BLaER1 (cell line): ENCODE measurements around the gene ATRNL1.

Experiments used
- H3K27ac ChIP-seq: shearing (Covaris generic); formaldehyde crosslinking; 2 replicates; pipeline ENCODE4 v1.8.1; 2022
- H3K27me3 ChIP-seq: shearing (Covaris generic); formaldehyde crosslinking; 2 replicates; pipeline ENCODE4 v1.8.1; 2022
- H3K36me3 ChIP-seq: shearing (Covaris generic); formaldehyde crosslinking; 2 replicates; pipeline ENCODE4 v1.8.1; 2022
- H3K4me1 ChIP-seq: shearing (Covaris generic); formaldehyde crosslinking; 2 replicates; pipeline ENCODE4 v1.8.1; 2022
- H3K4me2 ChIP-seq: shearing (Covaris generic); formaldehyde crosslinking; 2 replicates; pipeline ENCODE4 v1.8.1; 2022
- H3K4me3 ChIP-seq: shearing (Covaris generic); formaldehyde crosslinking; 2 replicates; pipeline ENCODE4 v1.8.1; 2022
- H3K9ac ChIP-seq: shearing (Covaris generic); formaldehyde crosslinking; 2 replicates; pipeline ENCODE4 v1.8.1; 2022
- H3K9me3 ChIP-seq: shearing (Covaris generic); formaldehyde crosslinking; 2 replicates; pipeline ENCODE4 v1.8.1; 2022
- H4K20me1 ChIP-seq: shearing (Covaris generic); formaldehyde crosslinking; 2 replicates; pipeline ENCODE4 v1.8.1; 2022
- Cebpa-rat ChIP-seq: shearing (Covaris generic); IDR thresholded peaks from 2 replicates; pipeline ENCODE4 v1.8.1; 2022

The ATRNL1 gene

DNA sequence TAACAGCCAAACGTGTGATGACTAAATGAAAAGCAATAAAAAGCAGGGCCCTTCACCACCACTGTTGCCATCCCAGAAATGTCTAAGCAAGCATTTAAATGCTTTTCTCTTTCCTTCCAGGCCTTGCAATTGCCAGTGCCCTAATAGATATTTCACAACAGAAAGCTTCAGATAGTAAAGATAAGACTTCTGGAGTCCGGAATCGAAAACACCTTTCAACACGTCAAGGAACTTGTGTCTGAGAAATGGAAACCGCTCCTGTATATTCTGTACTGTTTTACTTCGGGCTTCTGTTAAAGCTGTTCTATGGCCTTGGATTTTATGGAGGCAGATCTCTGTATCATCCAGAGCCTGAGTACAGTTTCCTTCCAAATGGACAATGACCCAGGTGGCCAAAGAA is 851.4 kb downstream of the ATRNL1 start:
- Histone ChIP-seq H3K9ac (no peak overlapping the region), H3K4me3 (no peak overlapping the region), H3K27ac (no peak overlapping the region), H4K20me1 (no peaks in the 10 kb centered on the region), H3K9me3 (peaks cover 31% of the 10 kb centered on the region), H3K27me3 (no peaks in the 10 kb centered on the region), H3K4me1 (peaks cover 11% of the 10 kb centered on the region), H3K36me3 (no peaks in the 10 kb centered on the region), H3K4me2 (no peak overlapping the region)
- TF ChIP-seq Cebpa-rat: no peak

DNA sequence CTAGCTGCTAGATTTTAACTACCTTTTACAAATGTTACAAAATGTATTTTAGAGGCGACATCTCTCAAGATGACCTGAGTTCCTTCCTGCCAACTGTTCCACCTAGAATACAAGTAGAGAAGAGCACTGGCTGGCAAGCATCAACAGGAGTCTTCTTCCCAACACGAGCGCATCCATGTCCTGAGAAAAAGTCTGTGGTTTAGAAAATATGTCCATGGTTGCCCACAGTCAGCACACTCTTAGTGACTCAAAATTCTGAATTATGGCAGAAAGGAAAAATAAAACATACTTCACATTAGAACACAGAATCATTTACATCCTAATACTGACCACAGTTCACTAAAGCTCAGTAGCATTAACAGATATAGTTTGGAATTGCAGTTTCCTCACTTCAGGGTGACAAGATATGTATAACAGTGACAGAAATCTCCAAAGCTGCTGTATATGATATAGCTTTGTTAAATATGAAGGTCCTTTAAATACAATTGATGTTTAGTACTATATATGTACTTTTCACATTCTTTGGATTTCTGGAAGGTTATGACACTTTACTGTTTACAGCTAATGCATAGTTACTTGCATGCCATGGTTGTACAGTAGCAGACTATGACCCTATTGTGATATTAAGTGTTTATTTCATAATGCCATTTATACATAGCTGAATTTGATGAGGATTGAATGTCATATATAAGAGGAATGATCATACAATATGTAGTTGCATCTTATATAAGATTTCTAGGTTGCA is 852.7 kb downstream of the ATRNL1 start:
- no peak for TF ChIP-seq Cebpa-rat
- Histone ChIP-seq H3K4me2 (no peak overlapping the region), H3K4me3 (no peak overlapping the region), H4K20me1 (no peaks in the 10 kb centered on the region), H3K27me3 (no peaks in the 10 kb centered on the region), H3K9me3 (peaks cover 17% of the 10 kb centered on the region), H3K36me3 (no peaks in the 10 kb centered on the region), H3K9ac (no peak overlapping the region), H3K4me1 (0 out of 2 replicates have a peak, but pooled peaks cover 6% of the 10 kb centered on the region), H3K27ac (no peak overlapping the region)

DNA sequence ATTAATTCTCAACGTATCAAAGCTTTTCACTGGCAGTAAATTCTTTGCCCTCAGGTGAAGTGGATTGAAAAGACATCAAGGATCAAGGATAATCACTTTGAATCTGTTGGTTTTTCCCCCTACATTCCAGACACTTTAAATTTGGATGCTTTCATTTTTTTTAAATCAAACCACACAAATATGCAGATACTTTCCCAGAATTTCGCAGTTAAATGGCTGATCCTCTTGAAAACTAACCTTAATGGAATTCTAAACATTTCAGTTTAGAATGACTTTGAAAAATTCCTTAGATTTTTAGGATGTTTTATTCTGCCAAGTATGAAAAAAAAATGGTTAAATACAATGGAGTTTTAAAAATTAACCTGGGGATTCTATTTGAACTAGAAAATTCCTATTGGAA is 853.9 kb downstream of the ATRNL1 start:
- Histone ChIP-seq H3K27ac (no peak overlapping the region), H3K4me2 (no peak overlapping the region), H3K4me3 (no peak overlapping the region), H3K9ac (no peak overlapping the region), H3K36me3 (no peaks in the 10 kb centered on the region), H3K27me3 (no peaks in the 10 kb centered on the region), H3K4me1 (0 out of 2 replicates have a peak, but pooled peaks cover 6% of the 10 kb centered on the region), H3K9me3 (peaks cover 9% of the 10 kb centered on the region), H4K20me1 (no peaks in the 10 kb centered on the region)
- TF ChIP-seq Cebpa-rat: no peak

- Histone ChIP-seq H3K27ac (no peak overlapping the region), H3K4me2 (no peak overlapping the region)
These were observed 855.3 kb downstream of the ATRNL1 start for GRCh38 chr10:115948465-115948864.

DNA sequence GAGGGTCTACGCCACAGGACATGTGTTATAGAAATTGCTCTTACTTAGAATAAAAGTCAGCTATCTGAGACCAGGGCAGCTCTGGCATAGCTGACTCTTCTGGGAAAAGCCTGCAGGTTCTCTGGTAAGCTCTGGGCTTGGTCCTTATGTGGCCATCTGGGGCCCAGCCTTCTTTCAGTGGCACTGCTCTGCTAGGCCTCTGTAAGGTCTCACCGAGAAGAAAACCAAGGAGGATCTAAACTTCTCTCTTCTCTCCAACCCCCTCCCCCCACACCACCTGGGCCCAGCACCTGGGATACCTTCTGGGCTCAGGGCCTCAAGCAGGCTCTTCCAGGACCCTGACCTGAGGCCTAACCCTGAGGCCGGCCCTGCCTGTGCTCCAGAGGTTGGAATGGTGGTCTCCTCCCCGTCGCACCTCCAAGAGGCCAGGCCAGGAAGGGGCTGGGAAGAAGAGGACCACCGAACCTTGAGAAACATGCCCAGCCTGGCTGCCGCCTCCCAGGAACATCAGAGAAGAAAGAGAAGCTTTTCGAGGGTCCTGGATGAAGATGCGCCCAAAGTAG is 856.2 kb downstream of the ATRNL1 start:
- no peaks in the 10 kb centered on the region for H3K9me3 ChIP-seq
- no peak overlapping the region for H3K4me3 ChIP-seq
- H4K20me1 ChIP-seq: no peaks in the 10 kb centered on the region
- H3K4me2 ChIP-seq: no peak overlapping the region
- no peak overlapping the region for H3K9ac ChIP-seq
- no peak overlapping the region for H3K27ac ChIP-seq
- H3K4me1 ChIP-seq: 0 out of 2 replicates have a peak, but pooled peaks cover 6% of the 10 kb centered on the region
- TF ChIP-seq Cebpa-rat: no peak
- no peaks in the 10 kb centered on the region for H3K27me3 ChIP-seq
- no peaks in the 10 kb centered on the region for H3K36me3 ChIP-seq

More at GRCh38 chr10:115948465-115948864, 855.3 kb downstream of the ATRNL1 start:
- TF ChIP-seq Cebpa-rat: no peak
- Histone ChIP-seq H4K20me1 (no peaks in the 10 kb centered on the region), H3K4me3 (no peak overlapping the region), H3K27me3 (no peaks in the 10 kb centered on the region), H3K9ac (no peak overlapping the region), H3K4me1 (0 out of 2 replicates have a peak, but pooled peaks cover 6% of the 10 kb centered on the region), H3K9me3 (no peaks in the 10 kb centered on the region), H3K36me3 (no peaks in the 10 kb centered on the region)

GRCh38 chr10:115950320-115950719 is 857.2 kb downstream of the ATRNL1 start:
- no peak for TF ChIP-seq Cebpa-rat

DNA sequence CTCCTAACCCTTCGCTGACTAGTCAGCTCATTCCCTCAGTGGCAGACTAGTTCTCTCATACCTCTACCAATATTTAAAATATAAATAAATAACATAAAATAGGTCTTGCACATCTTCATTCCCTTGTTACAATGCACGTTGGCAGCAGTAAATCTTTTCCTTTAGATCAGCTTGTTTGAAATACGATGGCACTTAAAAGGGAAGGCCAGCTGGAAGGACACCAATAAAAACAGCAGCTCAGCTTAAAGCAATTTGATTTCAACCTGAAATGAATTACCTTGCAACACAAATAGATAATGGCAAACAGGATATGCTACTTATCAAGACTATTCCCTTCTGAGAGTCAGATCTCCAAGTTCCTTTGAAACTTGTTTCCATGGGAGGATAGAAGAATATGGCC is 858.1 kb downstream of the ATRNL1 start:
- Histone ChIP-seq H3K27me3 (no peaks in the 10 kb centered on the region), H3K4me1 (0 out of 2 replicates have a peak, but pooled peaks cover 6% of the 10 kb centered on the region), H3K9ac (no peak overlapping the region), H3K4me2 (no peak overlapping the region), H3K4me3 (no peak overlapping the region), H4K20me1 (no peaks in the 10 kb centered on the region), H3K9me3 (no peaks in the 10 kb centered on the region), H3K36me3 (no peaks in the 10 kb centered on the region), H3K27ac (no peak overlapping the region)
- TF ChIP-seq Cebpa-rat: no peak

More at GRCh38 chr10:115950320-115950719, 857.2 kb downstream of the ATRNL1 start:
- Histone ChIP-seq H3K27me3 (no peaks in the 10 kb centered on the region), H3K27ac (no peak overlapping the region), H3K9ac (no peak overlapping the region), H3K4me1 (0 out of 2 replicates have a peak, but pooled peaks cover 6% of the 10 kb centered on the region), H3K36me3 (no peaks in the 10 kb centered on the region), H3K4me3 (no peak overlapping the region), H3K9me3 (no peaks in the 10 kb centered on the region), H3K4me2 (no peak overlapping the region), H4K20me1 (no peaks in the 10 kb centered on the region)

DNA sequence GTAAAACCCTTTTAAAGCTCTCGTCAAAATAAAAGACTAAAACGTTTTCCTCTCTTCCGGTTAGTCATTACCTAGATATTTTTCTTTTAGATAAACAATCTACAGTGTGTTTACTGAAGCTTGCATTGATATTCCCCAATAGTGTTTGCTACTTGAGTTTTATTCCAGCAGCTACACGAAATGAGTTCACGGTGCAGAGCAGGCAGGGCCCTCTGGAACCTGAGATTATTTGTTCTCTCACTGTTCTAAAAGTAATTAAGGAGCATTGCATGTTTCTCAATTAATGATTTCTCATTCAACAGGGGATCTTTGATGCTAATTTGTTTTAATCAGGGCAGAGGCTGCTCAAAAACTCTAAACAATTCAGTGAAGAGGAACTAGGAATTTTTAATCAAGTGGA is 860.1 kb downstream of the ATRNL1 start:
- H3K9me3 ChIP-seq: no peaks in the 10 kb centered on the region
- H4K20me1 ChIP-seq: no peaks in the 10 kb centered on the region
- no peaks in the 10 kb centered on the region for H3K36me3 ChIP-seq
- no peak overlapping the region for H3K9ac ChIP-seq
- H3K4me2 ChIP-seq: no peak overlapping the region
- no peak for TF ChIP-seq Cebpa-rat
- peaks cover 14% of the 10 kb centered on the region; the same call in 1 of the 2 replicates for H3K4me1 ChIP-seq
- no peak overlapping the region for H3K27ac ChIP-seq
- H3K27me3 ChIP-seq: no peaks in the 10 kb centered on the region
- no peak overlapping the region for H3K4me3 ChIP-seq

DNA sequence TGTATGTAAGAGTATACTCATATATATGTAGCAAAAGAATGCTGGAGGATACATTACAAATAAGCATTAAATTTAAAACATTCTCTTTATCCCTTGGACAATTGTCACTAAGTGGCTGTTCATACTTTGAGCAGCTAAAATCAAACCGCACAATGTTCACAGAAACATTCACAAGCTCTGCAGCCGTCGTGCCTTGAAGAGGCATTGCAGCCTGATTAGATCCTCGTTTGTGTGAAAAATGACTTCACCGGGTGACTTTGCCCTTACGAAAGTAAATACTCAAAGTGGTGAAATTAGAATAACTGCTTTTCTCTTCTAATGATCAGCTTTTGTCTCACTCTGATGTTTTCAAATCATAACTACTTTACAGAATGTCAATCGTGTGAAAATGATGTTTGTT is 860.8 kb downstream of the ATRNL1 start:
- Histone ChIP-seq H3K27me3 (no peaks in the 10 kb centered on the region), H3K27ac (no peak overlapping the region), H3K9me3 (no peaks in the 10 kb centered on the region), H3K4me1 (peaks cover 14% of the 10 kb centered on the region; the same call in 1 of the 2 replicates), H3K4me2 (no peak overlapping the region), H4K20me1 (no peaks in the 10 kb centered on the region), H3K4me3 (no peak overlapping the region), H3K36me3 (no peaks in the 10 kb centered on the region), H3K9ac (no peak overlapping the region)
- no peak for TF ChIP-seq Cebpa-rat
